Measurements from ENCODE around the gene SLC7A9. TPM values are rescaled to one million over a fixed set of nuclear protein-coding genes. Genes with fewer than 3 reads are reported as not detected.

SLC7A9 gene
- polyA plus RNA-seq, 3 donors: 0.13 TPM; not detected in 2

DNA sequence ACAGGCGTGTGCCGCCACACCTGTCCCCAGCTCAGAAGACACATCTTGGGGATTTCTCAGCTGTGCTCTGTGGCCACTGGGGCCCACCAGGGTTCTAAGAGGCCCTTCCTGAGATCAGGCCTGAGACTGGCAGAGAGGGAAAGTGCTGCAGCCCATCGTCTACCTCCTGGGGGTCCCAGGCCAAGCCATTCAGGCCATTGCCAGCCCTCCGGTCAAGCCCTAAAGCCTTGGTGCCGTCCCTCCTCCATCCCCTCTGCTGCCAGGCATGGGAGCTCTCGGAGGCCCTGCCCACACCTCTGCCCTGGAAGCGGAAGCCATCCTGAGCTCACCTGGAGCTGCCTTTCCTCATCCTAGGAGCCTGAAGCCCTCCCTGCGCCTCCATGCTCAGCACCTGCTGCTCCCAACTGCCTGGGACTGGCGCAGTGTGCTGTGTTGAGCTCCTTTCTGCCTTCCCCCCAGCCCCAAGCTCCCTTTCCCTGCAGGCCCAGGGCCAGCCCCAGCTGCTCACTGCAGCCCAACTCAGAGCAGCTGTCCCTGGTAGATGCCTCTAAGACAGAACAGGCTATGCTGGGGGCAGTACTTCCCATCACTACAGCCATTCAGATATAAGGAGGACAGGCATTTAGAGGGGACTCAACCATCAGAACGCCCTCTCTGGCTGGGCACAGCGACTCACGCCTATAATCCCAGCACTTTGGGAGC is 2.9 kb downstream of the SLC7A9 start:
- Histone ChIP-seq H3K27me3 (ENCODE audit: control insufficient read depth in 2 of 2, insufficient read depth in 2 of 2, low read length in 2 of 2) (no peaks in the 10 kb centered on the region), H3K9me3 (replicated peaks in 1 of 2; ENCODE audit: control insufficient read depth in 1 of 2, insufficient read depth in 1 of 2, low read length in 2 of 2) (no peaks in the 10 kb centered on the region), H3K9ac (ENCODE audit: insufficient read depth, low read length, poor library complexity, severe bottlenecking) (no peak overlapping the region), H3K4me2 (replicated peaks; ENCODE audit: extremely low read depth, low read length, poor library complexity, severe bottlenecking) (no peak overlapping the region), H3K4me3 (replicated peaks in 1 of 3; ENCODE audit: low read depth in 2 of 3, low read length in 3 of 3) (no peak overlapping the region), H2AFZ (ENCODE audit: insufficient read depth, low read depth, low read length, poor library complexity, severe bottlenecking) (no peak overlapping the region), H3K27ac (ENCODE audit: low read depth in 1 of 2, low read length in 2 of 2) (no peak overlapping the region), H3K36me3 (replicated peaks in 1 of 2; ENCODE audit: control insufficient read depth in 1 of 2, insufficient read depth in 2 of 2, low read length in 2 of 2) (no peaks in the 10 kb centered on the region), H3K79me2 (ENCODE audit: insufficient read depth, low read length) (no peaks in the 10 kb centered on the region), H4K20me1 (ENCODE audit: insufficient read depth, low read length) (no peaks in the 10 kb centered on the region), H3K4me1 (ENCODE audit: control insufficient read depth in 1 of 2, insufficient read depth in 2 of 2, low read length in 2 of 2) (no peaks in the 10 kb centered on the region)
- TF ChIP-seq, protein P1, sequence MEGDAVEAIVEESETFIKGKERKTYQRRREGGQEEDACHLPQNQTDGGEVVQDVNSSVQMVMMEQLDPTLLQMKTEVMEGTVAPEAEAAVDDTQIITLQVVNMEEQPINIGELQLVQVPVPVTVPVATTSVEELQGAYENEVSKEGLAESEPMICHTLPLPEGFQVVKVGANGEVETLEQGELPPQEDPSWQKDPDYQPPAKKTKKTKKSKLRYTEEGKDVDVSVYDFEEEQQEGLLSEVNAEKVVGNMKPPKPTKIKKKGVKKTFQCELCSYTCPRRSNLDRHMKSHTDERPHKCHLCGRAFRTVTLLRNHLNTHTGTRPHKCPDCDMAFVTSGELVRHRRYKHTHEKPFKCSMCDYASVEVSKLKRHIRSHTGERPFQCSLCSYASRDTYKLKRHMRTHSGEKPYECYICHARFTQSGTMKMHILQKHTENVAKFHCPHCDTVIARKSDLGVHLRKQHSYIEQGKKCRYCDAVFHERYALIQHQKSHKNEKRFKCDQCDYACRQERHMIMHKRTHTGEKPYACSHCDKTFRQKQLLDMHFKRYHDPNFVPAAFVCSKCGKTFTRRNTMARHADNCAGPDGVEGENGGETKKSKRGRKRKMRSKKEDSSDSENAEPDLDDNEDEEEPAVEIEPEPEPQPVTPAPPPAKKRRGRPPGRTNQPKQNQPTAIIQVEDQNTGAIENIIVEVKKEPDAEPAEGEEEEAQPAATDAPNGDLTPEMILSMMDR (IDR thresholded peaks at IDR 0.05): no peak
- Mint-ChIP-seq H3K4me1 (no peaks in the 10 kb centered on the region), H3K36me3 (no peaks in the 10 kb centered on the region), H3K27me3 (ENCODE audit: low read depth in 3 of 3) (peaks cover 0 to 2% (median 2%) of the 10 kb centered on the region in 3 donors), H3K9me3 (peaks cover 0 to 2% (median 0%) of the 10 kb centered on the region in 7 donors), H3K4me3 (no peak overlapping the region), H3K27ac (no peak overlapping the region)
- intact Hi-C loops (cut with micrococcal nuclease): no loop called here
- DNase-seq: no peak
- 92% methylated on average over 10 of the region's 12 CpGs for WGBS (ENCODE audit: insufficient coverage)

DNA sequence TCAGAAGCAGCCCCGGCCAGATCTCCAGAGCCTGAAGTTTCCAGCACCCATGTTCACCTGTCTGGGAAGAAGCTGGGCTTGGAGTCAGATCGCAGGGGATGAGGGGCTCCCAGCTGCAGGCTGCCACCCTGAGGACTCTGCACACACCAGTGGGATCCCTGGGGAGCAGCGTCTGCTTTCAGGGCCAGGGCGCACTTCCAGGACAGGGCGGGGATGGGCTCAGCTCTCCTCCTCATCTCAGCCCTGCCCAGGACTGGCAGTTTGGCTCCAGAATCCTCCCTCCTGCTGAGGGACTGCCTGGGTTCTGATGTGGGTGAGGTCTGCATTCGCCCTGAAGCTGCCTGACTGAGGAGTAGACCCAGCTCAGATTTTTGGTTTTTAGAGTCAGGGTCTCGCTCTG is 3.5 kb downstream of the SLC7A9 start:
- no peak for DNase-seq
- Histone ChIP-seq H3K4me1 (ENCODE audit: control insufficient read depth in 1 of 2, insufficient read depth in 2 of 2, low read length in 2 of 2) (no peaks in the 10 kb centered on the region), H3K79me2 (ENCODE audit: insufficient read depth, low read length) (no peaks in the 10 kb centered on the region), H4K20me1 (ENCODE audit: insufficient read depth, low read length) (no peaks in the 10 kb centered on the region), H3K36me3 (replicated peaks in 1 of 2; ENCODE audit: control insufficient read depth in 1 of 2, insufficient read depth in 2 of 2, low read length in 2 of 2) (no peaks in the 10 kb centered on the region), H3K9me3 (replicated peaks in 1 of 2; ENCODE audit: control insufficient read depth in 1 of 2, insufficient read depth in 1 of 2, low read length in 2 of 2) (no peaks in the 10 kb centered on the region), H3K4me3 (replicated peaks in 1 of 3; ENCODE audit: low read depth in 2 of 3, low read length in 3 of 3) (no peak overlapping the region), H3K27me3 (ENCODE audit: control insufficient read depth in 2 of 2, insufficient read depth in 2 of 2, low read length in 2 of 2) (no peaks in the 10 kb centered on the region), H2AFZ (ENCODE audit: insufficient read depth, low read depth, low read length, poor library complexity, severe bottlenecking) (no peak overlapping the region), H3K27ac (ENCODE audit: low read depth in 1 of 2, low read length in 2 of 2) (no peak overlapping the region), H3K4me2 (replicated peaks; ENCODE audit: extremely low read depth, low read length, poor library complexity, severe bottlenecking) (no peak overlapping the region), H3K9ac (ENCODE audit: insufficient read depth, low read length, poor library complexity, severe bottlenecking) (no peak overlapping the region)
- Mint-ChIP-seq H3K9me3 (peaks cover 0 to 2% (median 0%) of the 10 kb centered on the region in 7 donors), H3K36me3 (no peaks in the 10 kb centered on the region), H3K4me1 (no peaks in the 10 kb centered on the region), H3K27me3 (ENCODE audit: low read depth in 3 of 3) (peaks cover 0 to 2% (median 2%) of the 10 kb centered on the region in 3 donors), H3K27ac (no peak overlapping the region), H3K4me3 (no peak overlapping the region)
- WGBS (ENCODE audit: insufficient coverage): 83% methylated on average over 3 of the region's 7 CpGs
- TF ChIP-seq, protein P1 (IDR thresholded peaks at IDR 0.05): no peak
- intact Hi-C loops (cut with micrococcal nuclease): no loop called here

Data from CD14-positive monocyte (primary cell).